ENCODE data around the gene EML6.

DNA sequence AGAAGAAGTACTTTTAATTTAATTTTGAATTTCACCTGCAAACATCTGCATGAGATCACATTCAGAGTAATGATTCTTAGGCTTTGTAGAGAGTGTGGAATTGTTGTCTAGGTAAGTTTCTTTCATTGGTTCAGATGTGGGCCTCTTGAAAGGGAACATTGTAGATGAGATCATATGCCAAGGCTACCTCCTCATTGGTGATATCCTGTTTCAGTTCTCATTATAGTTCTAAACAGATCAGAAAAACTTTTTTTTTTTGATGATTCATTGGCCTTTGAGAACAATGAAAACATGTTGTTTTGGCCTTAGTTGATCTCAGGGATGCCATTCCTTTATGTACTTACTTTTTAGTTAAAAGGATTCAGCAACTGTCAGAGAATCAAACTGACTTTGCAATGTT lies 44.5 kb downstream of the EML6 start:
- TF ChIP-seq EP300 (IDR thresholded peaks at IDR 0.05) = no peak
- no peak for TF ChIP-seq CTCF (IDR thresholded peaks at IDR 0.05)
- no peak for TF ChIP-seq POLR2AphosphoS5 (IDR thresholded peaks at IDR 0.05)
- TF ChIP-seq POLR2A (IDR thresholded peaks at IDR 0.05) = no peak

All from gastroesophageal sphincter (tissue), 3 donors.